Bronchial epithelial cell (primary cell): ENCODE data around the gene ANKRD65. TPM values are rescaled to one million over a fixed set of nuclear protein-coding genes. Genes with fewer than 3 reads are reported as not detected.
A peak's percentile ranks its signal among the peaks of the same experiment; 100 is the strongest.

Experiments
- DNase-seq: peaks from one replicate; pipeline ENCODE4 v3.0.0-alpha.2; 2010; ENCODE audit warnings: low read depth
- FAIRE-seq: peaks from 2 replicates; lab custom pipeline; 2011; peaks lifted over from hg19 to GRCh38; lab: Jason Lieb, UNC
- H3K27me3 ChIP-seq: 2 replicates; pipeline ENCODE4 v1.5.1; 2011; ENCODE audit warnings: low read length; ENCODE audit not compliant: control insufficient read depth, insufficient read depth
- H3K36me3 ChIP-seq: 2 replicates; pipeline ENCODE4 v1.5.1; 2011; ENCODE audit warnings: low read length; ENCODE audit not compliant: control insufficient read depth, insufficient read depth
- H3K4me3 ChIP-seq: 2 replicates; pipeline ENCODE4 v1.5.1; 2011; ENCODE audit warnings: mild to moderate bottlenecking, low read depth, low read length, control low read depth
- total RNA-seq: library from RNA; depleted of rRNA; stranded (reverse); fragments of >200 nt; gene quantifications from 2 replicates; pipeline ENCODE4 v1.2.1, GENCODE V29; 2014
- TF ChIP-seq, protein P1 (sequence below): IDR thresholded peaks from 2 replicates; pipeline ENCODE4 v1.5.1; 2011; ENCODE audit warnings: mild to moderate bottlenecking, moderate library complexity, low read length, control low read depth, inconsistent platforms; ENCODE audit not compliant: insufficient read depth, severe bottlenecking

Gene ANKRD65
- total RNA-seq, 1 donor from 2014 or later: 5.3 TPM

DNA sequence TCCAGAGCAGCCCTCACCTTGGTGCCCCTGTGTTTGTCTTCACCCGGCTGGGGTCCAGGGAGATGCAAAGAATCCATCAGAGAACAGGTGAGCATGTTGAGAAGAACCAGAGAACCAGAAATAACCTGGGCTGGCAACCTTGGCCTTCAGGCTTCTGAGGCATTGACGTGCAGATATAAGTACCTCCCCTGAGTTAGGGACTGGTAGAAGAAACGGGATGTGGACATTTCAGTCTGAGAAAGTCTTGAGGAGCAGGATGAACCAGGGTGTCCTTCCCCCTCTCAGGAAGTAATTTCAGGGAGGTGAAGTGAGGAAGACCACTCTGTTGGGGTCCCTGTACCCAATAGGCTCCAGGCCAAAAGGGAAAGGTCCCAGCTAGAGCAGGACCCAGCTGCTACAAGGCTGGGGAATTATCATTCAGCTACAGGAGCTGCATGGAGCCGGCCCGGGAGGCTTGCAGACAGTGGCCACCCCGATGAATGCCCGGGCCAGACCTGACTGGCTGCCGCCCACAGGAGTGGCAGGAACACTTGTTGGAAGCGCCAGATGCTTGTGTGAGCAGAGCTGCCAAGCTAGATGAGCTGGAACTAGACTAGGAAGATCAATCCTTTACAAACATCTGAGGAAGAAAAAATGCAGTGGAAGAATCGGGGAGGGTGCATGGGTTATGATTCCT lies 44.4 kb downstream of the ANKRD65 start:
- Histone ChIP-seq H3K27me3 (no peaks in the 10 kb centered on the region), H3K4me3 (no peak overlapping the region), H3K36me3 (peaks cover 4% of the 10 kb centered on the region)
- FAIRE-seq (no peak), DNase-seq (no peak)
- TF ChIP-seq, protein P1, sequence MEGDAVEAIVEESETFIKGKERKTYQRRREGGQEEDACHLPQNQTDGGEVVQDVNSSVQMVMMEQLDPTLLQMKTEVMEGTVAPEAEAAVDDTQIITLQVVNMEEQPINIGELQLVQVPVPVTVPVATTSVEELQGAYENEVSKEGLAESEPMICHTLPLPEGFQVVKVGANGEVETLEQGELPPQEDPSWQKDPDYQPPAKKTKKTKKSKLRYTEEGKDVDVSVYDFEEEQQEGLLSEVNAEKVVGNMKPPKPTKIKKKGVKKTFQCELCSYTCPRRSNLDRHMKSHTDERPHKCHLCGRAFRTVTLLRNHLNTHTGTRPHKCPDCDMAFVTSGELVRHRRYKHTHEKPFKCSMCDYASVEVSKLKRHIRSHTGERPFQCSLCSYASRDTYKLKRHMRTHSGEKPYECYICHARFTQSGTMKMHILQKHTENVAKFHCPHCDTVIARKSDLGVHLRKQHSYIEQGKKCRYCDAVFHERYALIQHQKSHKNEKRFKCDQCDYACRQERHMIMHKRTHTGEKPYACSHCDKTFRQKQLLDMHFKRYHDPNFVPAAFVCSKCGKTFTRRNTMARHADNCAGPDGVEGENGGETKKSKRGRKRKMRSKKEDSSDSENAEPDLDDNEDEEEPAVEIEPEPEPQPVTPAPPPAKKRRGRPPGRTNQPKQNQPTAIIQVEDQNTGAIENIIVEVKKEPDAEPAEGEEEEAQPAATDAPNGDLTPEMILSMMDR: no peak

DNA sequence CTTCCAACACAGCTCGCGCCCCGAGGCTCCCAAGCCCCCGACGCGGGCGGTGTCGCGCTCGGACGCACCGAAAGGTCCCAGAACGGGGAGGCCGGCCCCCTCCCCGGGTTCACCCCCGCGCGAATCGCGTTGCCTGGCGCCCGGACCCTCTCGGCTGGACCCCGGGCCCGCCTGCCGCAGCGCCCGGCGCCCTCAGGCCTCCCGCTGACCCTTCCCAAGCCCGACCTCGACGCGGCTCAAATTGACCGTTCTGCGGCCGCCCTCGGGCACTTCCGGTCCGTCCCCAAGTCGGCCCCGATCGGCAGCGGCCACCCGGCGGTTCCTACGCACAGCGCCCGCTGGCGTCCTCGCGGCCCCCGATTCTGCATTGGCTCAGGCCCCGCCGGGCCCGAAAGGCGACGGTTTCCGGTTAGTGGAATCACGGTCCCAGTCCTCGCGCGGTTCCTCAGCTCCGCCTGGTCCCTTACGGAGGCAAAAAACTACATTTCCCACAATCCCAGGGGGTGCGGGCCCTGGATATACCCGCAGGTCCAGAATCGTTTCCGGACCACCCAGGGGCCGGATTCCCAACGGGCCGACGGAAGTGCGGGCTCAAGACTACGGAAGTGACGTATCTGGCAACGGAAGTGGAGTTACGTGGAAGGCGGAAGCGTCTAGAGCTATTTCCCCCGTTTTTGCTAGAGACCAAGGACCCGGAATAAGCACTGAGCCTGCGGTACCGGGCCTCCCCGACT lies 46.0 kb downstream of the ANKRD65 start, which contains the start of gene AURKAIP1:
Gene AURKAIP1, minus strand, starts transcription at position 279 of the 734 bp plus-strand sequence. CDS start 451 bp downstream, outside the sequence.
- no peaks in the 10 kb centered on the region for H3K27me3 ChIP-seq
- peak within 1 kb of the TSS; percentile 93 for H3K4me3 ChIP-seq
- H3K36me3 ChIP-seq: peaks cover 5% of the 10 kb centered on the region
- FAIRE-seq (no peak), DNase-seq (peak; percentile 99)
- TF ChIP-seq, protein P1: peak; percentile 51

DNA sequence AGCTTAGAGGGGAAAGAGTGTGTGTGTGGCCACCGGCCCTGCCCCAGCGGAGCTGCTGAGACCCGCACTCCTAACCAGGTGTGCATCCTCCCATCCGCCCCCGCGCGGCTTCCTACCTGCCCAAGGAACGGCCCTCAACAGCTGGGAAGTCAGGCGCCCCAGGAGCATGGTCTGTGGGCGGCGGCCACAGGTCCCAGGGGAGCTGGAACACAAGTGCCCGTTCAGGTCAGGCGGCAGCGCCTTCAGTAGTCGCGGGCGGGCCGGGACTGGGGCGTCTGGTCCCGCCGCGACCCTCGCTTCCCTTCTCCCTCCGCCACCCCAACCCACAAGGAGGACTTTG lies 46.5 kb downstream of the ANKRD65 start:
- no peak for DNase-seq
- Histone ChIP-seq H3K36me3 (peaks cover 5% of the 10 kb centered on the region), H3K27me3 (no peaks in the 10 kb centered on the region), H3K4me3 (peak overlapping the region; percentile 93)
- no peak for FAIRE-seq
- TF ChIP-seq, protein P1: no peak

DNA sequence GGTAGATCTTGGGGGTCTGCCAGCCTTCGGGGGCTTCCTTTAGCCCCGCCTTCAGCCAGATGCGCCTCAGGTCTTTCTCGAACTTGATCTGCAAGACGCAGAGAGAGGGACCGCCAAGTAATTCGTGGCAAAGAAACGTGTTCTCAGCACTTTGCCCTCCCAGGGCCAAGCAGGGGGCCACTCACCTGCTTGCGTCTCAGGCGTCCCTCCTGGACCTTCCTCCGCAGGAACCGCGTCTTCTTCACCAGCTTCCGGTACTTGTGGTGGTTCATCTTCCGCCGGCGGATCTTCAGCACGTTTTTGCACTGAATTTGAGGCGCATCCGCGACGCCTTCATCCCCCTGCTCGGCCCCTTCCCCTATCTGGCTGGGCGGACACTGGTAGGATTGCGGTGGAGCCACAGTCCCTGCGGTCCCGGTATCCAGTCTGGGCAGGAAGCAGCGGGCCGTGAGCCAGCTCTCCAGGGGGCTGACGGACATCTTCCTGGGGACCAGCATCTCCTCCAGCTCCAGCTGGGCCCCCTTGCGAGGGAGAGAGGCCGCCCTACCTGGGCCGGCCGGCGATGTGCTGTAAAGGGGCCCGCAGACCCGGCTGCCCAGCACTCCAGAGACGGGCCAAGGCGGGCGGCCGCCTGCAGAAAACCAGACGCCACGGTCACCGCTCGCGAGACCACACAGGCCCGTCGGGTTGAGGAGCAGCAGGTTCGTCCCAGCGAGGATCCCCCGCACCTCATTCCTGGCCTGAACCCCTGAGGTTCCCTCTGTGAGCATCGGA lies 47.1 kb downstream of the ANKRD65 start:
- FAIRE-seq (no peak), DNase-seq (no peak)
- Histone ChIP-seq H3K36me3 (peaks cover 5% of the 10 kb centered on the region), H3K4me3 (peak overlapping the region; percentile 93), H3K27me3 (no peaks in the 10 kb centered on the region)
- TF ChIP-seq, protein P1: no peak

DNA sequence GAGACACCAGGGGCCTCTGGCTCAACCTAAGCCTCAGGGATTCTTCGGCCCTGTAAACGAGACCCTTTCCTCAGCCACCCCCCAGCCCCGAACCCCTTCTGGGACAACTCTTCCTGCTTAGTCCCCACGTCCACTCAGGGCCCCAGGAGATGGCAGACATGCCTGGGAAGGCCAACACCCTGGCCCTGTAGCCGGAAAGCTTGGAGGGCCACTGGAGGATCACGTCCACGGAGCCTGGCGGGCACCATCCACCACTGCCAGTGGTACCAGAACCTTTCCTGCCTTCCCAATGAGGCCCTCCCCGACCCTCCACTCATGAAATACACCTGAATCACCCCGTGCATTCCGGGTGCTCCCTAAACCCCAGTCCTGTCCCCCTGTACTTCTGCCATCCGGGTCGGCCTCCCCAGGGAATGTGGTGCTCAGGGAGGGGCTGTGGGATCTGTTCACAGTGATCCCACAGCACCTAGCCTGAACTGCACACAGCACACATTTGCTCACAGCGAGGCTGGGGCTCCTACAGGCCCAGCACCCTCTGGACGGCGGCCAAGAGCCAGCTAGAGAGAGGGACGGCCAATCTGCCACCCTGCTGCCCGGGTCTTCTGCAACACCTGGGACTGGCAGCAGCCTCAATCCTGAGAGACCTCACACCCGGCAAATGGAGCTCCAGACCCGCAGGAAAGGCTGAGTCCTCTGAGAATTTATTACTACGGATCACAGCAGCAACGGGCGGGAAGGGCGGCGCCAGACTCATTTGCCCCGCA lies 47.8 kb downstream of the ANKRD65 start:
- Histone ChIP-seq H3K36me3 (peaks cover 5% of the 10 kb centered on the region), H3K27me3 (no peaks in the 10 kb centered on the region), H3K4me3 (no peak overlapping the region)
- no peak for DNase-seq
- TF ChIP-seq, protein P1: no peak
- no peak for FAIRE-seq
